Measurements from ENCODE around the gene MPG.

The MPG gene

GRCh38 chr16:54237-54581 is 23.8 kb upstream of the MPG start:
- H3K4me3 ChIP-seq (replicated peaks; ENCODE audit: low read depth, low read length), result peak overlapping the region; percentile 80
- TF ChIP-seq CTCF (IDR thresholded peaks at IDR 0.05; ENCODE audit: low read length, missing control alignments), result no peak
- no peak for DNase-seq (ENCODE audit: low read depth)

GRCh38 chr16:55571-56136 is 22.4 kb upstream of the MPG start:
- no peak overlapping the region for H3K4me3 ChIP-seq (replicated peaks; ENCODE audit: low read depth, low read length)
- DNase-seq (ENCODE audit: low read depth), result no peak
- no peak for TF ChIP-seq CTCF (IDR thresholded peaks at IDR 0.05; ENCODE audit: low read length, missing control alignments)

DNA sequence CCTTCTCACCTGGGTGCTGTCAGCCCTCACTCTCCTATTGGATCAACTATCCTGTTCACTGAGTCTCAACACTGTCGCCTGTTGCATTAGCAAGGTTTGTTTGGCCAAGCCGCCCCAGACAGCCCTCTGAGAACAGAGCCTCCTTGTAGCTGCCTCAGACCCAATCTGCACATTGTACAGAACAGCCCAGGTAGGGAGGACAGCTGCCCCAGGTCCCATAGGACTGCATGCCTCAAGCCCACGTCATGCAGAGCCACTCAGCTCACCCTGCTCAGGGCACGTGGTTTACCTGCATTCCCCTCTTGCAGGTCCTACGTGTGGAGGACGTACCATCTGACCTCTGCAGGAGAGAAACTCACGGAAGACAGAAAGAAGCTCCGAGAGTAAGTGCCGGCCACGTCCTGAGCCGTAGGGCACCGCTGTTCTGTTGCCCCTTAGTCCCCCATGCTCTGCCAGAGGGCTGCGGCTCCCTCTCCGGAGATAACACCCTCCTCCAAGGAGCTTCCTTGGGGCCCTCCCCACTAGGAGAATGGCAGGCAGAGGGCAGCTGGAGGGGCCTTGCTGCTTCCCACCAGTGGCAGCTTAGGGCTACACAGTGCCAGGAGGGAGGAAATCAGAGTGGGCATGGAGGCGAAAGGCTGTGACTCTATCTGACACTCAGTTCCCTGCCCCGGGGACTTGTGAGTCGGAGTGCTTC is 21.6 kb upstream of the MPG start:
- TF ChIP-seq CTCF (IDR thresholded peaks at IDR 0.05; ENCODE audit: low read length, missing control alignments), result no peak
- no peak overlapping the region for H3K4me3 ChIP-seq (replicated peaks; ENCODE audit: low read depth, low read length)
- DNase-seq (ENCODE audit: low read depth), result no peak

- no peak overlapping the region for H3K4me3 ChIP-seq (replicated peaks; ENCODE audit: low read depth, low read length)
- no peak for DNase-seq (ENCODE audit: low read depth)
- TF ChIP-seq CTCF (IDR thresholded peaks at IDR 0.05; ENCODE audit: low read length, missing control alignments), result no peak
Observed at GRCh38 chr16:57711-58110, 20.3 kb upstream of the MPG start.

DNA sequence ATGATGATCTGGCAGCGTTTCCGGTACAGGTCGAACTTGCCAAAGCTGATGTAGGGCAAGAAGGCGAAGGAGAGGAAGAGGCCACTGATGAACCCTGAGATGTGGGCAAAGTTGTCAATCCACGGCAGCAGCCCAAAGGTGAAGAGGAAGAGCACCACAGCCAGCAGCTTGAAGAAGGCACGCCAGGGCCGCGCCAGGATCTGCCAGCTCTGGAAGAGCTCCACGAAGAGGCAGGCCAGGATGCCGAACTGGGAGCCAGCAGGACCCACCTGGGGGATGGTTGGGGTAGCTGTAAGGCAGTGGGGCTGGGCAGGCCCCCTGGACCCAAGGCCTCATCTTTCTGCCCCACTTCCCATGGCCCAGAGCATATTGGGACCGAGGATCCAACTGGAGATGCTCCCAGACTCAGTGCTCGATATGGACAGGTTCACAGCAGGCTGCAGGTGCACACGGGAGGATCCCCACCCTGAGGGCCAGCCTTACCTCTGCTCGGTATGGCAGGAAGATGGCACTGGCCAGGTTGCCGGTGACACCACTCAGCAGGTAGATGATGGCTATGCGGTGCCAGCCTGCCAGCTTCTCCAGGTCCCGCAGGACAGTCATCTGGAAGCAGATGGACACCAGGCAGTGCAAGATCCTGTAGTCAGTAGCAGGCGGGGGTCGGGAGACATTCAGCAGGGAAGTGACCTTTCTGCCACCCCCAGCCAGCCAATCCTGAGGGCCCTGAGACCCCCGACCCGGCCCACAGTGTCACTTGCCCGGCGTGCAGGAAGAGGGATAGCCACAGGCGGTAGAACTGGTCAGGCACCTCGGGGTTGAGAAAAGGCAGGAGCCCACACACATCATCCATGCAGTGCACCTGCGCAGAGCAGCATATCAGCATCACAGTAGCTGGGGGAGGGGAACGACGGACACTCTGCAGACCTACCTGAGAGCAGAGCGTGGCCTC is 19.3 kb upstream of the MPG start:
- TF ChIP-seq CTCF (IDR thresholded peaks at IDR 0.05; ENCODE audit: low read length, missing control alignments), result no peak
- H3K4me3 ChIP-seq (replicated peaks; ENCODE audit: low read depth, low read length), result no peak overlapping the region
- DNase-seq (ENCODE audit: low read depth), result no peak

DNA sequence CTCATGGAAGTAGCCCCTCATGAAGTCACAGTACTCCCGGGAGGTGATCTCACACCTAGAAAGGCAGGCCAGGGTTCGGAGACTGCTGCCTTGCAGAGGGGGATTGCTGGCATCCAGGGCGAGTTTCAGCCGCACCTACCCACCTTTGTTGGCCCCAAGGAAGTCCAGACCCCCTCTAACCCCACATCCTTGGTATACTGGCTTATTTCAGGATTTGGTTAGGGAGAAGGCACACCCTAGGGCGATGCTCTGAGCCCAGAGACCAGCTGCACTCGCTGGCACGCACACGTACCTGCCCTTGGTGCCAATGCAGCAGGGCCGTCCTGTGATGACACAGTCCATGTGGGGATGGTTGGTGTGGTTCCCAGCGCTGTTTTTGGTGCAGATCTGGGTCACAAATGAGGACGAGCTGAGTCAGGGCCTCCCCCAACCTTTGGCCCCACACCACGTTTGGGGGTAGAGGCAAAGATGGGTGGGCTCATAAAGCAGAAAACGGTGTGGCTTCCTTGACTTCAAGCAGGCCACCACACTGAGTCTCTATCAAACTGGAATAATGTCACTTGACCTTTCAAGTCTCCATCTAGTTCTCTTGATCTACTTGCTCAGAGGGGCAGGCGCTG is 18.5 kb upstream of the MPG start:
- no peak for DNase-seq (ENCODE audit: low read depth)
- TF ChIP-seq CTCF (IDR thresholded peaks at IDR 0.05; ENCODE audit: low read length, missing control alignments), result no peak
- H3K4me3 ChIP-seq (replicated peaks; ENCODE audit: low read depth, low read length), result no peak overlapping the region
